ENCODE measurements around the gene KDM3A. TPM values are rescaled to one million over a fixed set of nuclear protein-coding genes. Genes with fewer than 3 reads are reported as not detected.
A peak's percentile ranks its signal among the peaks of the same experiment; 100 is the strongest.

Gene KDM3A
- total and polyA plus RNA-seq, 9 donors, result 45.6 to 52.5 (median 49.8) TPM

DNA sequence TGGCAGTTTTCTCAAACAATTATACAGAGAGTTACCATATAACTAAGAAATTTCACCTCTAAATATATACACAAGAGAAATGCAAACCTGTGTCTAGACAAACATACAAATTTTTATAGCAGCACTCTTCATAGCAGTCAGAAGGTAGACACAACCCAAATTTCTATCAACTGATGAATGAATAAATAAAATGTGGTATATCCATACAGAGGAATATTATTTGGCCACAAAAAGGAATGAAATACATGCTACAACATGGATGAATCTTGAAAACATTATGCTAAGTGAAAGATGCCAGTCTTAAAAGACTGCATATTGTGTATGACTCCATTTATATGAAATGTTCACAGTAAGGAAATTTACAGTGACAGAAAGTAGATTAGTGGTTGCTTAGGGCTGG lies 30.6 kb upstream of the KDM3A start:
- Histone ChIP-seq H3K4me1 (ENCODE audit: control insufficient read depth, insufficient read depth, low read length) (peaks cover 1% of the 10 kb centered on the region), H3K9me3 (replicated peaks; ENCODE audit: control insufficient read depth, low read depth, low read length) (no peaks in the 10 kb centered on the region), H3K27me3 (ENCODE audit: control insufficient read depth, insufficient read depth, low read length) (no peaks in the 10 kb centered on the region), H3K36me3 (ENCODE audit: control insufficient read depth, insufficient read depth, low read length) (no peaks in the 10 kb centered on the region), H3K4me3 (ENCODE audit: low read length) (no peak overlapping the region), H3K27ac (ENCODE audit: low read length) (no peak overlapping the region)
- no peak for DNase-seq

DNA sequence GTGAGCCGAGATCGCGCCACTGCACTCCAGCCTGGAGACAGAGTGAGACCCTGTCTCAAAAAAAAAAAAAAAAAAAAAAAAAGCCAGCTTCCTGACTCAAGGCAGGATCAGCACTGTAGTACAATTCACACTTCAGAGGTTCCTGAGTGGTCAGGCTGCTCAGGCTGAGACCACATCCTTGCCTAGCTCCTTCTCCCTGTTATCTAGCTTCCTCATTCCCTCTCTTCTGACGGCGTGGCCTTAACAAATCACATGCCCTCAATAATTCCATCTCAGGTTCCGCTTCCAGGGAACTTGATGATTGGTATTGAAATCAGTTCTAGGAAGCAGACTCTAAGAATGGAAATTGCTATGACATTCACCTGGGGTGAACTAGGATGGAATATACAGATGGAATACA lies 29.8 kb upstream of the KDM3A start:
- Histone ChIP-seq H3K9me3 (replicated peaks; ENCODE audit: control insufficient read depth, low read depth, low read length) (no peaks in the 10 kb centered on the region), H3K4me1 (ENCODE audit: control insufficient read depth, insufficient read depth, low read length) (peaks cover 2% of the 10 kb centered on the region), H3K27me3 (ENCODE audit: control insufficient read depth, insufficient read depth, low read length) (no peaks in the 10 kb centered on the region), H3K4me3 (ENCODE audit: low read length) (no peak overlapping the region), H3K36me3 (ENCODE audit: control insufficient read depth, insufficient read depth, low read length) (no peaks in the 10 kb centered on the region), H3K27ac (ENCODE audit: low read length) (no peak overlapping the region)
- no CpG with 5 or more reads among the region's 6 CpGs for WGBS (ENCODE audit: insufficient coverage)
- DNase-seq, result peak; percentile 21

DNA sequence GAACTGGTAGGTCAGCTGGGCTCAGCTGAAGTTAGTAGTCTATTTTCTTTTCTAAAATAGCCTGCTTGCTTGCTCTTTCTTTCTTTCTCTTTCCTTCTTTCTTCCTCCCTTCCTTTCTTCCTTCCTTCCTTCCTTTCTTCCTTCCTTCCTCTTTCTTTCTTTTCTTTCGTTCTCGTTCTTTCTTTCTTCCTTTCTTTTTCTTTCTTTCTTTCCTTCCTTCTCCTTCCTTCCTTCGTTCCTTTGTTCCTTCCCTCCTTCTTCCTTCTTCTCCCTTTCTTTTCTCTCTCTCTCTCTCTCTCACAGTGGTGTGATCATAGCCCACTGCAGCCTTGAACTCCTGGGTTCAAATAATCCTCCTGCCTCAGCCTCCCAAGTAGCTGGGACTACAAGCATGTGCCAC lies 29.2 kb upstream of the KDM3A start:
- 77% methylated on average over 3 of the region's 3 CpGs for WGBS (ENCODE audit: insufficient coverage)
- peaks cover 2% of the 10 kb centered on the region for H3K4me1 ChIP-seq (ENCODE audit: control insufficient read depth, insufficient read depth, low read length)
- H3K36me3 ChIP-seq (ENCODE audit: control insufficient read depth, insufficient read depth, low read length), result no peaks in the 10 kb centered on the region
- no peaks in the 10 kb centered on the region for H3K9me3 ChIP-seq (replicated peaks; ENCODE audit: control insufficient read depth, low read depth, low read length)
- no peak overlapping the region for H3K27ac ChIP-seq (ENCODE audit: low read length)
- H3K27me3 ChIP-seq (ENCODE audit: control insufficient read depth, insufficient read depth, low read length), result no peaks in the 10 kb centered on the region
- DNase-seq, result no peak
- no peak overlapping the region for H3K4me3 ChIP-seq (ENCODE audit: low read length)

DNA sequence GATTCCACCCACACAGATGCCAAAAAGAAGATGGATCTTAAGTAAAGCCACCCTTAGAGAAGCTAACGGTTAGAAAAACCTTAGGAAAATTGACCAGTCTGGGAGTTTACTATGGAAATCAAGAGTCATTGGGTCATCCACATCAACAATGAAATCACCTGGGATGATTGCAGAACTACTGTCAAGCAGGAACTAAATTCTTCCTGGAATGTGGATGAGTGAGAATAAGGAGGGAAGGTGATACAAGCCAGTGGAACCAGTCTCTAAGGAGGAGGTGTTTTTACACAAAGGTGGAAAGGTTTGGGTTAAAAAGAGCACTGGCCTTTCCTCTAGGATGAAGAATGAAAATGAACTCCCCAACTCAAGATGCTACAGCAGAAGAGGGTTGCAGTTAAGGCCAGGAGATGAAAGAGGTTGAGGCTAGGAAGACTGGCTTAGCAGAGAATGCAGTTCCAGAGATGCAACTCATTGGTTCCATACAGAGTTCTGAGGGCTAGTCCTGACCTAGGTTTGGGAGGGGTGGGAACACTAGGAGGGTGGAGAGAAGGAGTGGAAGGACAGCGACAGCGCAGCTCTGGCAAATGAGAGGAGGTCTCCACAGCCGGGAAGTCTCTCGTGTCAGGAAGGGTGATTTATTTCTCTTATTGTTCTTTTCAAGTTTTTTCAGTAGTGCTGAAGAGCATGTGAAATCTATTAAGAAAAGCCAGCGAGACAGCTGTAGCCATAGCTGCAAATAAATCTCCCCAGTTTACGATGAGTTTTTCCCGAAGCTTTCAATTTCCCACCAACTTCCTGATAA lies 27.7 kb upstream of the KDM3A start:
- DNase-seq, result peak; percentile 39
- H3K27me3 ChIP-seq (ENCODE audit: control insufficient read depth, insufficient read depth, low read length), result no peaks in the 10 kb centered on the region
- H3K4me1 ChIP-seq (ENCODE audit: control insufficient read depth, insufficient read depth, low read length), result peaks cover 2% of the 10 kb centered on the region
- no peaks in the 10 kb centered on the region for H3K9me3 ChIP-seq (replicated peaks; ENCODE audit: control insufficient read depth, low read depth, low read length)
- peak overlapping the region; percentile 5 for H3K4me3 ChIP-seq (ENCODE audit: low read length)
- no peaks in the 10 kb centered on the region for H3K36me3 ChIP-seq (ENCODE audit: control insufficient read depth, insufficient read depth, low read length)
- H3K27ac ChIP-seq (ENCODE audit: low read length), result no peak overlapping the region
- 0% methylated on average over 2 of the region's 8 CpGs for WGBS (ENCODE audit: insufficient coverage)

DNA sequence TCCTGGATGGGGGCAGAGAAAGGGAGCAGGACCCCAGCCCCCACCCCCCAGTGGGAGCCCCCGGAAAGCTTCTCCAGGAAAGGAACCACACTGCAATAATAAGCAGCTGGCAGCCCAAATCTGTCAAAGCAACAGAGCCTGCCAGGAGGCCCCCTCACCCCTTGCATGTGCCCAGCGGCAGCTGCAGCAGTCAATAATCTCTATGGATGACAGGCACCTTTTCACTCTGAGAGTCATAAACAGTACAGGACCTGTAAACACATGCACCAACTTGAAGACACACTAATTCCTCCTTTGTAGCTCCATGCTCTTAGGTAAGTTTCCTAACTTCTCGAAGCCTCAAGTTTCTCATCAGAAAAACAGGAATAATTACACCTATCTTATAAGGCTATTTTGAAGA lies 26.2 kb upstream of the KDM3A start:
- Histone ChIP-seq H3K4me1 (ENCODE audit: control insufficient read depth, insufficient read depth, low read length) (peaks cover 2% of the 10 kb centered on the region), H3K27me3 (ENCODE audit: control insufficient read depth, insufficient read depth, low read length) (no peaks in the 10 kb centered on the region), H3K4me3 (ENCODE audit: low read length) (no peak overlapping the region), H3K27ac (ENCODE audit: low read length) (peak overlapping the region; percentile 29), H3K9me3 (replicated peaks; ENCODE audit: control insufficient read depth, low read depth, low read length) (no peaks in the 10 kb centered on the region), H3K36me3 (ENCODE audit: control insufficient read depth, insufficient read depth, low read length) (no peaks in the 10 kb centered on the region)
- 20% methylated on average over 1 of the region's 3 CpGs for WGBS (ENCODE audit: insufficient coverage)
- DNase-seq, result peak; percentile 82

DNA sequence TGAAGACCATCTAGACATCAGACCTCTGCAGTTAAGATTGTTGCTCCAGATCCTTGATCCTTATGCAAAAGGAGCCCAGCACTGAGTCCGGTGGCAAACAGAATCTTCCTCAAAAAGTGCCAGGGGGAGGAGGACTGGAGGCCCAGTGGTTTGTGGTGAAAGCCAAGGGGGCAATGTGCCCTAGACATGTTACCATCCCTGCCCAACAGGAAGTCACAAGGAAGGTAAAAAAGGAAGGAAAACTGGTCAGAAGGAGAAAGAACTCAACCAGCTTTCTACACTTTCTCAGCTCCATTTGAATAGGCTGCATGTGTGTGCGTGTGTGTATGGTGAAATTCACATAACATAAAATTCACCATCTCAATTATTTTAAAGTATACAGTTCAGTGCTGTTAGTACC lies 25.0 kb upstream of the KDM3A start:
- no peaks in the 10 kb centered on the region for H3K36me3 ChIP-seq (ENCODE audit: control insufficient read depth, insufficient read depth, low read length)
- H3K27ac ChIP-seq (ENCODE audit: low read length), result no peak overlapping the region
- peaks cover 2% of the 10 kb centered on the region for H3K4me1 ChIP-seq (ENCODE audit: control insufficient read depth, insufficient read depth, low read length)
- DNase-seq, result peak; percentile 12
- no peaks in the 10 kb centered on the region for H3K9me3 ChIP-seq (replicated peaks; ENCODE audit: control insufficient read depth, low read depth, low read length)
- 86% methylated on average over 1 of the region's 2 CpGs for WGBS (ENCODE audit: insufficient coverage)
- no peak overlapping the region for H3K4me3 ChIP-seq (ENCODE audit: low read length)
- H3K27me3 ChIP-seq (ENCODE audit: control insufficient read depth, insufficient read depth, low read length), result no peaks in the 10 kb centered on the region

DNA sequence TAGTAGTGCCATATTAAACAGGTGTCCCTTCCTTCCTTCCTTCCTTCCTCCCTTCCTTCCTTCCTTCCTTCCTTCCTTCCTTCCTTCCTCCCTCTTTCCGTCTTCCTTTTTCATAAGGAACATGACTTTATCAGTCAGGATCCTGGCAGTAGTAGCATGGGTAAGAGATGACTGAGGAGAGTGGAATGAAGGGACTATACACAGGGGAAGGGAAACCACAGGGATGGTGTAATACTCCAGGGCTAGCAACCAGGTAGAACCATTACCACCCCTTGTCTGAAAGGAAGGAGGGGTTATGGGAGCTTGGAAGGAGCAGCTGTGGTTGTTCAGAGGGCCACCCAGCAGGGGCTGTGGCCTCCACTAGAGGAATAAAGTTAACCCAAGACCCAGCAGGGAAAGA lies 23.2 kb upstream of the KDM3A start:
- H3K36me3 ChIP-seq (ENCODE audit: control insufficient read depth, insufficient read depth, low read length), result no peaks in the 10 kb centered on the region
- no peak for DNase-seq
- WGBS (ENCODE audit: insufficient coverage), result no CpG with 5 or more reads among the region's 1 CpG
- no peaks in the 10 kb centered on the region for H3K27me3 ChIP-seq (ENCODE audit: control insufficient read depth, insufficient read depth, low read length)
- no peak overlapping the region for H3K4me3 ChIP-seq (ENCODE audit: low read length)
- H3K27ac ChIP-seq (ENCODE audit: low read length), result no peak overlapping the region
- peaks cover 2% of the 10 kb centered on the region for H3K9me3 ChIP-seq (replicated peaks; ENCODE audit: control insufficient read depth, low read depth, low read length)
- H3K4me1 ChIP-seq (ENCODE audit: control insufficient read depth, insufficient read depth, low read length), result peaks cover 2% of the 10 kb centered on the region

DNA sequence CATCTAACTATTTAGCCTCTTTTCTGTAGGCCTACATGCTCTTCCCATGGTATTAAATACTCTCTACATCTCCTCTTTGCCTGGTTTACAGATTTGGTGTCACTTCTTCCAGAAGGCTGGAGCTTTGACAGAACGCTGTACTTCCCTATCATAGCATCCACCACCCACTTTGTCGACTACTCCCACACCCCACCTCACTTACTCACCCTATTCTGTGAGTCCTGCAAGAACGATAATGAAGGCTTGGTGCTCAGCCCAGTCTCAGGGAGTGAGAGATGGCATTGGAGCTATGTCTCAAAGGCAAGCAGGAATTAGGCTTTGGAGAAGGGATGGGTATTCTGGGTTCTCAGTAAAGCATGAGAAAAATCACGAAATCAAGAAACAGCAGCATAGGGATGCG lies 20.3 kb upstream of the KDM3A start:
- H3K27ac ChIP-seq (ENCODE audit: low read length), result no peak overlapping the region
- H3K36me3 ChIP-seq (ENCODE audit: control insufficient read depth, insufficient read depth, low read length), result no peaks in the 10 kb centered on the region
- 88% methylated on average over 3 of the region's 5 CpGs for WGBS (ENCODE audit: insufficient coverage)
- H3K4me3 ChIP-seq (ENCODE audit: low read length), result no peak overlapping the region
- H3K9me3 ChIP-seq (replicated peaks; ENCODE audit: control insufficient read depth, low read depth, low read length), result peaks cover 3% of the 10 kb centered on the region
- no peaks in the 10 kb centered on the region for H3K4me1 ChIP-seq (ENCODE audit: control insufficient read depth, insufficient read depth, low read length)
- no peaks in the 10 kb centered on the region for H3K27me3 ChIP-seq (ENCODE audit: control insufficient read depth, insufficient read depth, low read length)
- DNase-seq, result no peak

DNA sequence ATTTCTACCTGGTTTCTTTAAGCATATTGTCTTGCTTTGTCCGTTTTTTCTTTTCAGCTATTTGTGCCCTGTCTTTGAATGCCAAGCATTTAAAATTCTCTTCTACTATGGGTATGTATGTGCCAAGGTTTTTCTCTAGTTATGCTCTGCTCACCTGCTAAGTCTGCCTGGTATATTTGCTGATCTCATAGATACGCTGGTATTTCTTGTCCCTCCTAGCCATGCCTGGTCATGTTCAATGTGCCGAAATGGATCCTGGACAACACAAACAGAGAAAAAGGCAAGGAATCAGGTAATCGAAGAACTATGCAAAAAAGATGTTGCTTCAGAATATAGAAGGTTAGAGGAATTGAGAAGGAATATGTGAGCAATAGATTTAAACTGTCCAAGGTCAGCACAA lies 14.9 kb upstream of the KDM3A start:
- no peak overlapping the region for H3K4me3 ChIP-seq (ENCODE audit: low read length)
- peaks cover 2% of the 10 kb centered on the region for H3K27me3 ChIP-seq (ENCODE audit: control insufficient read depth, insufficient read depth, low read length)
- no peaks in the 10 kb centered on the region for H3K4me1 ChIP-seq (ENCODE audit: control insufficient read depth, insufficient read depth, low read length)
- no peak for DNase-seq
- 94% methylated on average over 3 of the region's 4 CpGs for WGBS (ENCODE audit: insufficient coverage)
- H3K36me3 ChIP-seq (ENCODE audit: control insufficient read depth, insufficient read depth, low read length), result no peaks in the 10 kb centered on the region
- peaks cover 16% of the 10 kb centered on the region for H3K9me3 ChIP-seq (replicated peaks; ENCODE audit: control insufficient read depth, low read depth, low read length)
- H3K27ac ChIP-seq (ENCODE audit: low read length), result no peak overlapping the region

DNA sequence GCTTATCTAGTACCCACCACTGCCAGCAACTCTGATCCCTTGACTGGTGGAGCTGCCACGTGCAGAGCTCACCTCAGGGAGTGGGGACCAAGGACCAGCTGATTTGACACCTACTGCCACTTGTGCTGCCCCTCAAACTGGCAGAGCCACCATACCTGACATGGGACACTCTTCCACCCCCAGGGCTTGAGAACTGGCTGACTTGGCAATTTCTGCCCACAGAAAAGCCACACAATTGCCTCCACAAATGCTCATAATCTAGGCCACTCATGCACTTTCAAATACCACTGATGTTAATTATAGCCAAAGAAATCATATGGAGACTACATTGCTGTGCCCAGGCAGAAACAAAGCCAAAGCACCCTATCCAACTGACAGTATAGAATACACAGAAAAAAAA lies 11.8 kb upstream of the KDM3A start:
- no peak overlapping the region for H3K4me3 ChIP-seq (ENCODE audit: low read length)
- H3K4me1 ChIP-seq (ENCODE audit: control insufficient read depth, insufficient read depth, low read length), result no peaks in the 10 kb centered on the region
- no peak overlapping the region for H3K27ac ChIP-seq (ENCODE audit: low read length)
- H3K36me3 ChIP-seq (ENCODE audit: control insufficient read depth, insufficient read depth, low read length), result no peaks in the 10 kb centered on the region
- DNase-seq, result no peak
- peaks cover 12% of the 10 kb centered on the region for H3K9me3 ChIP-seq (replicated peaks; ENCODE audit: control insufficient read depth, low read depth, low read length)
- H3K27me3 ChIP-seq (ENCODE audit: control insufficient read depth, insufficient read depth, low read length), result peaks cover 2% of the 10 kb centered on the region
- WGBS (ENCODE audit: insufficient coverage), result 75% methylated on average over 1 of the region's 1 CpG

DNA sequence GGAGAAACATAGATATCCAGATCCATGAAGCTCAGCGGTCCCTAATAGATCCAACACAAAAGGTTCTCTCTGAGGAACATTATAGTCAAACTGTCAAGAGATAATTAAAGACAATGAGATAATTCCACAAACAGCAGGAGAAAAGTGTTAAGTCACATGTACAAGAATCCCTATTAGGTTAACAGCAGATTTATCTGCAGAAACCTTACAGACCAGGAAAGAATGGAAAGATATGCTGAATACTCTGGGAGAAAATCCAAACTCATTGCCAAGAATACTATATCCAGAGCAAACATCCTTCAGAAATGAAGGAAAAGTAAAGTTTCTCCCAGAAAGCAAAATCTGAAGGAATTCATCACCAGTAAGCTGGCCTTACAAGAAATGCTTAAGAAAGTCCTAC lies 10.8 kb upstream of the KDM3A start:
- Histone ChIP-seq H3K4me3 (ENCODE audit: low read length) (no peak overlapping the region), H3K27me3 (ENCODE audit: control insufficient read depth, insufficient read depth, low read length) (peaks cover 2% of the 10 kb centered on the region), H3K9me3 (replicated peaks; ENCODE audit: control insufficient read depth, low read depth, low read length) (peaks cover 12% of the 10 kb centered on the region), H3K36me3 (ENCODE audit: control insufficient read depth, insufficient read depth, low read length) (no peaks in the 10 kb centered on the region), H3K27ac (ENCODE audit: low read length) (no peak overlapping the region), H3K4me1 (ENCODE audit: control insufficient read depth, insufficient read depth, low read length) (no peaks in the 10 kb centered on the region)
- no CpG with 5 or more reads among the region's 1 CpG for WGBS (ENCODE audit: insufficient coverage)
- DNase-seq, result no peak

Data from muscle of leg (tissue), 11 donors.